Umbilical cord (tissue), 2 donors: ENCODE measurements around the gene NOL4L. TPM values are rescaled to one million over a fixed set of nuclear protein-coding genes. Genes with fewer than 3 reads are reported as not detected.
"Not testable (repeated sequence)": the region's sequence is repeated elsewhere in the genome, so short reads cannot be mapped to it uniquely, and the experiment has no call there.

Source experiments
- DNase-seq: peaks from one replicate; pipeline ENCODE4 v3.0.0-alpha.2; 2015; ENCODE audit warnings: low spot score
- total RNA-seq: library from RNA; depleted of rRNA; stranded (reverse); fragments of >200 nt; gene quantifications from one replicate; pipeline ENCODE4 v1.2.3, GENCODE V29; 2014; ENCODE audit warnings: low replicate concordance; ENCODE audit not compliant: insufficient read depth

The NOL4L gene
- total RNA-seq, 1 donor from 2014 or later: 6.5 TPM

DNA sequence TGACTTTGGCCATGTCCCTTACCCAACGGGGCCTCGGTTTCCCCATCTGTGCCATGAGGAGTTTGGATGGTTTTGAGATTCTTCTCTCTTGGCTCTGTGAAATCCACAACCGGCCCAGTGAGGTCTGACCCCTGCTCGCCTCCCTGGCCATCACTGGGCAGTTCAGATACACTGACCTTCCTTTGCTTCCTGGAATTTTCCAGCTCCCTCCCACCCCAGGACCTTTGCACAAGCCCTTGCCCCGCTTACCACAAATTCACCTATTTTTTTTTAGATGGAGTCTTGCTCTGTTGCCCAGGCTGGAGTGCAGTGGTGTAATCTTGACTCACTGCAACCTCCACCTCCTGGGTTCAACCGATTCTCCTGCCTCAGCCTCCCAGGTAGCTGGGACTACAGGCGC is 12.6 kb upstream of the NOL4L start:
- DNase-seq: no peak

DNA sequence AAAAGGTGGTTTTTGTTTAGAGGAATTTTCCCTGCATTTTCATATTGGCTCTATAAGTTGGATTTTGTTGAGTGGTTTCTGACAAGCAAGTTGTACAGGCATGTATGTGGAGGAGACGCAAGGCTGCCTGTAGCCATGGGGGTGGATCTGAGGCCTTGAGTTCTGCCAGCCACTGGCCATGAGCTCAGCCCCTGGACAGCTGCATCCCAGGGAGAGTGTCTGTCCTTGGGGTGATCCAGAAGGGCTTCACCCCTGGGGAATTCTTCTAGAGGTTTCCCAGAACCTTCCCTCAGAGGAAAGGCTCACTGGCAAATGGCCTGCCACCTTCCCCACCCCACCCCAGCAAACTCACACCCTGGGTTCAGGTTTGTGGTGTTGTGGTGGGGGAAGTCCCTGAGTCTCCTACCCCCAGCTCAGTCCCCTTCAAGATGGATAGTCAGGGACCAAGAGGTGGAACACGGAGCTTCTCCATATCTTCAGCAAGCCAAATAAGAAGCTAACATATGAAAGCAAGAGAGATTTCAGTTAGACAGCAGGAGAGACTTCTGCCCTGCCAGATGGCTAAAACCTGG is 11.6 kb upstream of the NOL4L start:
- no peak for DNase-seq

DNA sequence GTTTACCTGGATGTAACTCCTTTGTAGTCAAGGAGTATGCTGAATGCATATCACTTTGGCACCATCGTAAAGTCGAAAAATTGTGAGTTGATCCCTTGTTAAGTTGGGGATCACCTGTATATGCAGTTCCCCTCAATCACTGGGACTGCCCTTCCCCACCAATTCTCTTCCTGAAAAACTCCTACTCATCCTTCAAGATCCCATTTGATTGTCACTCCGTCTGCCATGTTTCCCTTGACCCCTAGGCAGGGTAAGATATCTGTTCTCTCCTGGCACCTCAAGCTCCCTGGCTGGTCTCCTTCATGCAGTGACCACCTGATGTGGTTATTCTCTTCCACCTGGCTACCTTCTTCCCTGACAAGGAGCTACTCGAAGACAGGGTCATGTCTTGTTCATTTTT is 10.0 kb upstream of the NOL4L start:
- no peak for DNase-seq

DNA sequence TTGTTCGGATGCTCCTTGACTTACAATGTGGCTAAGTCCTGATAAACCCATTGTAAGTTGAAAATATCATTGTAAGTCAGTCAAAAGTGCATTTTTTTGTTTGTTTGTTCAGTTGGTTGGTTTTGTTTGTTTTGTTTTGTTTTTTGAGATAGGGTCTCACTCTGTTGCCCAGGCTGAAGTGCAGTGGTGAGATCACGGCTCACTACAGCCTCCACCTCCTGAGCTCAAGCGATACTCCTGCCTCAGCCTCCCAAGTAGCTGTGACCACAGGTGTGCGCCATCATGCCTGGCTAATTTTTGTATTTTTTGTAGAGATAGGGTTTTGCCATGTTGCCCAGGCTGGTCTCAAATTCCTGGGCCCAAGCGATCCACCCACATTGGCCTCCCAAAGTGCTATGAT is 9.5 kb upstream of the NOL4L start:
- DNase-seq: not testable (repeated sequence)

DNA sequence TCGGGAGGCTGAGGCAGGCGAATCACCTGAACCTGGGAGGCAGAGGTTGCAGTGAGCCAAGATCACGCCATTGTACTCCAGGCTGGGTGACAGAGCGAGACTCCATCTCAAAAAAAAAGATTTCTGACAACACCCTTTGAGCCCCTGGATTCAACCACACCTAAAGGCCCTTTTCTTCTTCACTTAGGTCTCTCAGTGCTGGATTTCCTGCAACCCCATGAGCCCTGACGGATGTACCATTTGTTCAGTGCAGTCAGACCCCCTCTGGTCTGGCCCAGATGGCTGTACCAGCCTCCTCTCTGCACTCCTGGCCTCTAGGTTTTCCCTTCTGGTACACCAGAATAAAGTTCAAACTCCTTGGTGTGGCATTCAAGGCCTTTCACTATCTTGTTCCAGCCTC is 9.1 kb upstream of the NOL4L start:
- DNase-seq: no peak

DNA sequence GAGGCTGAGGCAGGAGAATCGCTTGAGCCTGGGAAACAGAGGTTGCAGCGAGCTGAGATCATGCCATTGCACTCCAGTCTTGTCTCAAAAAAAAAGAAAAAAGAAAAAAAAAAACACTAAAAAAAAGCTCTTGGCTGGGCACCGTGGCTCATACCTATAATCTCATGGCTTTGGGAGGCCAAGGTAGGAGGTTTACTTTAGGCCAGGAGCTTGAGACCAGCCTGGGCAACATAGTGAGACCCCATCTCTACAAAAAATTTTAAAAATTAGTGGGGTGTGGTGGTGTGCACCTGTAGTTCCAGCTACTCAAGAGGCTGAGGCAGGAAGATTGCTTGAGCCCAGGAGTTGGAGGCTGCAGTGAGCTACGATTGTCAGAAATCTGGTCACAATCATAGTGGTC is 7.5 kb upstream of the NOL4L start:
- DNase-seq: not testable (repeated sequence)

DNA sequence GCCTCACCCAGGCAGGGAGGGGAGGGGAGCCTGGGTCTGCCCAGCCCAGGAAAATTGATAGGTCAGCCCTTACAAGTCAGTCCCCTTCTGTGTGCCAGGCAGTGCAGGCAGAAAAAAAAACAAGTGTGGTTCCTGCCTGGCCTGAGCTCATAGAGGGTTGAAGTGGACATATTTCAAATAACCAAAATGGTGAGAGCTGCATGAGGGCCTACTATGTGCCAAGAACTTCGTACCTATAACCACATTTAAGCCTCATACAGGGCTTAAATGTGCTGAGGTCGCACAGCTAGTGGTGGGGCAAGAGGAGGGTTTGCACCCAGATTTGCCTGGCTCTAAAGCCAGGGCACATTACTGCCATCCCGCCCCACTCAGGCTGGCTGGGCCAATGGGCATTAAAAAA is 6.9 kb upstream of the NOL4L start:
- no peak for DNase-seq

DNA sequence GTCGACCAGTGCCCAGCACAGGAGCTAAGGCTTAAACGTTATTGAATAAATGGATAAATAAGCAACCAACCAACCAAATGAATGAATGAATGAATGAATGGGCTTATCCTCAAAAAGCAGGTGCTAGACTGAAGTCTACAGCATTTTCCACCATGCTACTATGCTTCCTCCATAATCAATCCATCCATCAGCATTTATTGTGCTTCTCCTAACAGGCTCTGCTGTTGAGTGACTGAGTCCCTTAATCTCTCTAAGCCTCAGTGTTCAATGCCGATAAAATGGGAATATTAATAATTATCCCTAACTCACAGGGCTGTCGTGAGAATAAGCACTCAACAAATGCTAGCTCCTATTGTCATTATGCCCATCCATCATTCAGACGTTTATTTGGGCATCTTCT is 4.6 kb upstream of the NOL4L start:
- DNase-seq: no peak

DNA sequence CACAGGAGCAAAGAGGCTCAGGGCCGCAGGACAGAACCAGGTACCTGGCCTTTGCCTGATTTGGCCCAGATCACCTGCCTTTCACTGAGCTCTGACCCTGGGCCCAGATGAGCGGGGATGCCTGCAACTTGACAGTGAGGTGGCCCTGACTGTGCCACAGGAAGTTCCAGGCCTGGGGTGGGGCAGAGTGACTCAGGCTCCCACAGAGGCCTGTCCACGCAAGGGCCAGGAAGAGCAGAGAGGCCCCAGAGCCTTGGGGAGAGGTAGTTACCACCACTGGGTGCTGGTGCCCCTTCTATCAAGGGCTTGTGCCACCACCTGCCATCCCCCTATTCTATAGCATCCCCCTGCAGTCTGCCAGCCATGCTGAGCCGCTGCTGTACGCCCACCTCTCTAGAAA is 4.1 kb upstream of the NOL4L start:
- no peak for DNase-seq

DNA sequence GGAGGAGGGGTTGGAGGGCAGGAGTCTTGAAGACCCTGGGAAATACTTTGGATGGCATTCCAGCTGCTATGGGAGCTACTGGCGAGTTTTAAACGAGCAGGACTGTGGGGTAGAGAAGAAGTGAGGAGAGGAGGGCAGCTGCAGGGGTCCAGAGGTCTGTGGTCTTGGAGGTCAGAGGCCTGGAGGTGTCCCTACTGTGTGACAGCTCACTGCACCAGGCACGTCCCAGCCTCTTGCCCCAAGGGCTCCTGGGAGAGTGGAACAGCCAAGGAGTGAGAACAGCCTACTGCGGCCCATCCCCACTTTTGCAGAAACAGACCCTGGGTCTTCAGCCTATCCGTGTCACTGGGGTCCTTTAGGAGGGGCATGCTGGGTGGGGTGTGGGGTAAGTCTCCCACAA is 2.9 kb upstream of the NOL4L start:
- DNase-seq: no peak

DNA sequence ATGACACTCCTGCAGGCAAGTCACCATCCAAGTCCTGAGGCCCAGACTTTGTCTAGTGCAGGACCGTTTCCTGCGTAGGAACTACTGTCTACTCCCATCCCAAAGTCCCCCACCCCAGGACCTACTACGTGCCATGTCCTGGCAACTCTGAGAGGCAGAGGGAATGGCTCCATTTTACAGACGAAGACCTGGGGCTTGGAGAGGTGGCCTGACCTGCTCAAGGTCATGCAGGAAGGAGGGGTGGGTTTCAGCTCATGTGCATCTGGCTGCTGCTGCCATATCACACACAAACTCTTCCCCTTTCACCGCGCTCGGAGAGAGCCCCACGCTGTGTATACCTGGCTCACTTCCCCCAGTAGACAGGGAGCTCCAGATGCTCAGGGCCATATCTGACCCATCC is 1.2 kb upstream of the NOL4L start:
- no peak for DNase-seq

DNA sequence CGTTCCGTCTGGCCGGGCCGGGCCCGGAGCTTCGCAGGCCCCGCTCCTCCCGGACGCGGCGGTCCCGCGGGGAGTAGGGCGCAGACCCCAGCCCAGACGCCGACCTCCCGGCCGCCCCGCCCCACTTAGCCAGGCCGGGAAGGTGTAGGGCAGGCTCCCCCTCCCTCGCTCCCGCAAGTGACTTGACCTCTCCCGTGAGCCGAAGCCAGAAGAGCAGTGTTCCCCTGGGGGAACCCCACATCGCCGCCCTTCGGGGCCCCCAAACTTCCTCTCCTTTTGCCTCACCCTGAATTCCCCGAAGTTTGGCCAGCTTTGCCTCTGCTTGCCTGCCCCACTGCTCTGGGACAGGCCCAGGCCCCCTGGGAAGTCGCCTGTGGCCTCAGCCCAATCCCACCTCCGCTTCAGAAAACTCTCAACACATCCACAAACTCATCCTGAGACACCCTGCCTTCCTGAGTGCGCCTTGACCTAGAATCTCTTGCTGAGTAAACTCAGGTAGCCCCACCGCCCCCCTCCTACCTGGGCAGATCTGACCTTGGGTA is 524 bp upstream of the NOL4L start:
- no peak for DNase-seq

DNA sequence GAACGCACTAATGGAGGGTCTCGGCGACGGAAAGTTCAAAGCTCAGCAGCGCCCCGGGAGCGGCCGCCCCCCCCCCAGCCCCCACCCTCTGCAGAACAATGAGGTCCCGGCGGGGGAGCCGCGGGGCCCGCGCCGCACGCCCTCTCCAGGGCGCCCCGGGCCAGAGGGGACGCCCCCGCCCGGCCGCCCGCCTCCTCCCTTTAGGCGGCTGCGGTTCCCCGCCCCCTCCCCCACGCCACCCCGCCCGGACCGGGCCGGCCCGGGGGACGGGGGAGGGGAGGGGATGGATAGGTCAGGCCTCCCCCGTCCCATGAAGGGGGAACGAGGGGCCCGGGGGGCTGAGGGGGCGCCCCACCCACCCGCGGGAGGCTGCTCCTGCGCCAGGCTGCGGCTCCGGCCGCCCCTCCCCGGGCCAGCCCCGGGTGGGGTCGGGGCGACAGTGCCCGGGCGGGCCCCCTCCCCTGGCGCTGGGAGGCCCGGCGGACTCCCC is 1.5 kb downstream of the NOL4L start:
- peak; percentile 65 for DNase-seq

DNA sequence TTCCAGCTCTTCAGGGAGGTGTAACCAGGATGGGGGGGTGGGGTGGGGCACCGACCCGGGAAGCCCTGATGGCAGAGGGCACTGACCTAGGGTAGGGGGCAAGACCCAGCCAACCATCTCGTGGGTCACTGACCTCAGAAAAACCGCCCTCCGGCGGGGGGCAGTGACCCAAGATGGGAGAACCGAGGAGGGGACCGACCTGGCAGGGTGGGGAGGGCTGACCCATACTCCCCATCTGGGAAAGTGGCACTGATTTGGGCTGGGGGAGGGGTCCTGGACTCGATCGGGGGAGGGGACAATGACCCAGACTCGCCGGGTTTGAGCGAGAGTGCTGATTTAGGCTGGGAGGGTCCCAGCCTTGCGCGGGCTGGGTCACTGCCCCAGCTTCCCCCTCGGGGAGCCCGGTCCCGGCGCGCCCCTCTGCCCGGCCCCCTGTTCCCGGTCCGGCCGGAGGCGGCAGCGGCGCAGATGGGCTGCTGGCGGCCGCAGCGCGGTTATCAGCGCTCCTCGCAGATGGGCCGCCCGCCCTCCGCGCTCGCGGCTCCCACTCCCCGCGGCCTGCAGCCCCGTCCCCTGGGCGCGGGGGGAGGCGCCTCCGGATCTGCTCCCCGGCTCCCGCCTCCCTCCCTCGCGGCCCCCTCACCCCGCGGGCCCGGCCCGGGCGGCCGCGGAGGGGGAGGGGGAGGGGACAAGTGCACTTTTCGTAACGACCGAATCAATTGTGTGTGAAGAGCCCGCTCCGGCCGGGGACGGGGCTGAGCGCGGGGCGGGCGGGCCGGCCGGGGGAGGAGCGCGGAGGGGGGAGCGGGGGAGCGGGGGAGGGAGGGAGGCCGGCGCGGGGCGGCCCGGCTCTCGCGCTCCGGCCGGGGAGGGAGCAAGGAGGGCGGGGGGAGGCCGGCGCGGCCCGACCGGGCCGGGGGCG is 2.2 kb downstream of the NOL4L start:
- DNase-seq: peak; percentile 55

DNA sequence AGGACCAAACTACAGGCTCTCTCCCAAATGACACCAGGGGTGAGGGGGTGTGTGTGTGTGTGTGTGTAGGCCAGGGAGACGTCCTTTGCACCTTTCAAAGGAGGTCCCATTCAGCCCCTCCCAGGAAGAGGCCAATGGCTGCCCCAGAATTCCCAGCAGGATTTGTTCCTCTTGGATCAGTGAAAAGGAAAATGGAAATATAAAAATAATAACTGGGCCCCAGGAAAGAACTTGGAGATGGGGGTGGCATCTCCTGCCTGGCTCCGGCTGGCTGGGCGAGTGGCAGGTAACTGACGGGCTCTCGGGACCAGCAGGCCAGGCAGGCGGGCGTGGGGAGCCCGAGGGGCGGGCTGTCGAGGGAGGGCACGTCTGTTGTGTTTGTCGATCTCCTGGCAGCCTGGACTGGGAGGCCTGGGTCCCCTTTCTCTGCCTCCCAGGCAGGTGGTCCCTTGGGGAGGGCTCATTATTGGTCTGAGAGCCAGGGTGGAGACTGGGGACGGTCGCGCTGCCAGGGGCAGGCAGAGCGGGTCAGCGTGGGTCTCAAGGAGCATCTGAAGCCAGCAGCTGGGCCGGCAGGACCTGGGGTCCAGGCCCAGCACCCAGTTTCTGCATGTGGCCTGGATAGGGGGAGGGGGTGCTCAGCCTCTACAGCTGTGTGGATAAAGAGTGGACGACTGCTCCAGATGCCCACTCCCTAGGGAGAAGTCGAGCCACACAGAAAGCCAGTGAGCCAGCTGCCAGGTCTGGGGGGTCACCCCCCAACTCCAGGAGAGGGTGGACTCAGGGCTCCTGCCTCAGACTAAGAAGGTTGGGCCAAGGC is 3.1 kb downstream of the NOL4L start:
- DNase-seq: no peak

DNA sequence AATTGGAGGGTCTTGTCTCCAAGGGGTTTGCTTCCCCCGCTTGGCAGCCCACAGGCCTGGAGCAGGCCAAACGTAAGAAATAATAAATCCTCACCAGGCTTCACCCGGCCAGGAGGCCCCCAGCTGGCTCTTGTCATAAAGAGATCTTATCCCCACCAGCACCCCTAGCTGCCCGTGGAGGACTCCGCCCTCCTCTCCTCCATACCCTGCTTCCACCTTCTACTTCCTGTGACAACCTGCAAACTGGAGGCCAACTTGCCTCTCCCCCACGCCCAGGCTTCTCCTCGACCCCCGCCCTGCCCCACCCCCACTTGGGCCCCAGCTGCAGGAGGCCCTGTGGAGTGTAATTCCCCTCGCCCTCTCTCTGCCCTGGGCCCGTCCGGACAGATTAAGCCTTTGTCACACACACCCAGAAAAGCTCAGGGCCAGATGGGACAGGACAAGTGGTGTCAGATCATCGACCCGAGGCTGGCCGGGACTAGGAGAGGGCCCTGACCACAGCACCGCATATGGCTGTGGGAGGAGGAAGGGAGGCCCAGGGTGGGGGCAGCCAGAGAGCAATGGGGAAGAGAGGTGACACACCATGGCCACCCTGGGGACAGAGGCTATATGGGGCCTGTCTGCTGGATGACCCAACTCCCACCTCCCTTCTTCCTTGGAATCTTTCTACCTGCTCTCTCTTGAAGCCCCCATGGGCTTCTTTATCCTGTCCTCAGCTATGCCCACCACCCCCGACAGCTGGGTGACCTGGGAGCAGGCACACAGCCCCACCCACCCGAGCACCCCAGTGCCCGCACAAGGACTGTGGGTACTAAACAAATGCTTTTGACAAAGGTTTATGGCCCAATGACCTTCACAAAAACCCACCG is 3.9 kb downstream of the NOL4L start:
- no peak for DNase-seq

DNA sequence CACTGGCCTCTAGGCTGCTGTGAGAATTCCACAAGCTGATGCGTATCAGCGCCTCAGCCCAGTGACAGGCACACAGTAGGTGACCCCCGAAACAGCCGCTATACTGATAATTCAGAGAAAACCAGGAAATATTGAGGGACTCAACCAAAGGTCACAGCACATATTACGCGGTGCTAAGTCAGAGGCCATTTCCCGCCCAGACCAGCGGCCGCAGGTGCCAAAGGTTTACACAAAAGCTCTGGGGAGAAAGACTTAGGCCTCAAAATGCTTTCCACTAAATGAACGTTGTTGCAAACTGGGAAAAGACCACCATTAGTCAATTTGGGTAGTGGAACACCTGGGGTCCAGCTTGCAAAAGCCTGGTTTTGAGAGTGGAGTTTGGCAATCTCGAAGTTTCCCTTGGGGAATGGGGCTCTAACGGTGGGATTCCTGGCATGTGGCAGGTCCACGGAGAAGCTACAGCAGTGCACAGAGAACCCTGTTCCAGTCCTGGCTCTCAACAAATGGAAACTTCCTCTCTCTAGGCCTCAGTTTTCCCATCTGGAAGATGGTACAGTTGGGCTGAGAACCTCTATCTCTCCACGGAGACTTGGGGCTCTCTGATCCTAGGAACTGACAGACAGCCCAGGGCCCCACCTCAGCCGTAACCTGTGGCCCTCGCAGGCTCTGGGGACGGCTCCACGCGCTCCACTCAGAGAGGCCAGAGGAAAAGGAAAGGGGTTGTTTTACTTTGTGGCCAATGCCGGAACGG is 4.7 kb downstream of the NOL4L start:
- no peak for DNase-seq

DNA sequence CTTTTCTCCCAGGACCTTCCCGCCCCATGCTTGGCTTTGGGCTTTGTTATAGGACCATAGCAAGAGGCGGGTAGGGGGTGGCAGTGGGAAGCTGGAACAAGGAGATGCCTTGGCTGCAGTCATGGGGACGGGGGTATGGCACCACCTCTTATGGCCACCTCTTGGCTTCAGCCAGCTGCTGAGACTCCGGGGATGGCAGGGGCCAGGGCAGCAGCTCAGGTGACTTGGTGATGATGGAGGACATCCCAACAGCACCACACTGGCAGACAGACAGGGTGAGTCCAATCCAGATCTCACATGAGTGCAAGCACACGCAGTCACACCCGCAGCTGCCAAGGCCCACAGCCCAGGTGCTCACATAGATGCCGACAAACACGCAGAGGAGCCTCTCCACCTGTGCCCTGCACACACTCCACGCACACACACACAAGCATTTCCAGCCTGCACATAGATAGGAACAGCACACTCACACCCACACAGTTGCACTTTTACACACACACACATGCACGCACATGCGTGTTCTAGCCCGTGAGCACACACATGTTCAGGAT is 6.2 kb downstream of the NOL4L start:
- no peak for DNase-seq

DNA sequence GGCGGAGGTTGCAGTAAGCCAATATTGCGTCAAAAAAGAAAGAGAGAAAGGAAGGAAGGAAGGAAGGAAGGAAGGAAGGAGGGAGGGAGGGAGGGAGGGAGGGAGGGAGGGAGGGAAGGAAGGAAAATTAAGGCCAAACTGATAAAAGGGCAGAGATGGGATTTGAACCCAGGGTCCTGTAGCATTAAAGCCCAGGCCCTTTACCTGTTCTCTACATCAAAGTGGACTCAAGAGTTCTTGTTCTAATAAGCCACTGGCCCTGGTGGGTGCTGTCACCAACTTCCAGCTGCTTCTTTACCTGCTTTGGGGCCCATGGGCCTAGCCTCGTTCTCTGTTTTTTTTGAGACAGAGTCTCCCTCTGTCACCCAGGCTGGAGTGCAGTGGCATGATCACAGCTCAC is 7.1 kb downstream of the NOL4L start:
- not testable (repeated sequence) for DNase-seq

DNA sequence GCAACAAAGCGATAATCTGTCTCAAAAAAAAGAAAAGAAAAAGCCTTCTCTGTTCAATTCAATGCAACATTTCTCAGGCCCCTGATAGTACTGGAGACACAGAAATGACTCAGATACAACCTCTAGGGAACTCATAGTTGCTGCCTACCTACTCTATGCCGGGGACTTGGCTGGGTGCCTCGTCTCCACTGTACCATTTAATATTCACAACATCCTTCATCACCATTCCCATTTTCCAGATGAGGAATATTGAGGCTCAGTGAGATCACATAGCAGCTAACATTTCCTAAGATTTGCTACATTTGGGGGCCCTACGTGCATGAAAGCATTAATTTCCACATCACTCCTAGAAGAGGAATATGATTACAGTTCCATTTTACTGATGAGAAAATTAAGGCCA is 7.5 kb downstream of the NOL4L start:
- no peak for DNase-seq
